ENCODE results near the gene MACROD1.

DNA sequence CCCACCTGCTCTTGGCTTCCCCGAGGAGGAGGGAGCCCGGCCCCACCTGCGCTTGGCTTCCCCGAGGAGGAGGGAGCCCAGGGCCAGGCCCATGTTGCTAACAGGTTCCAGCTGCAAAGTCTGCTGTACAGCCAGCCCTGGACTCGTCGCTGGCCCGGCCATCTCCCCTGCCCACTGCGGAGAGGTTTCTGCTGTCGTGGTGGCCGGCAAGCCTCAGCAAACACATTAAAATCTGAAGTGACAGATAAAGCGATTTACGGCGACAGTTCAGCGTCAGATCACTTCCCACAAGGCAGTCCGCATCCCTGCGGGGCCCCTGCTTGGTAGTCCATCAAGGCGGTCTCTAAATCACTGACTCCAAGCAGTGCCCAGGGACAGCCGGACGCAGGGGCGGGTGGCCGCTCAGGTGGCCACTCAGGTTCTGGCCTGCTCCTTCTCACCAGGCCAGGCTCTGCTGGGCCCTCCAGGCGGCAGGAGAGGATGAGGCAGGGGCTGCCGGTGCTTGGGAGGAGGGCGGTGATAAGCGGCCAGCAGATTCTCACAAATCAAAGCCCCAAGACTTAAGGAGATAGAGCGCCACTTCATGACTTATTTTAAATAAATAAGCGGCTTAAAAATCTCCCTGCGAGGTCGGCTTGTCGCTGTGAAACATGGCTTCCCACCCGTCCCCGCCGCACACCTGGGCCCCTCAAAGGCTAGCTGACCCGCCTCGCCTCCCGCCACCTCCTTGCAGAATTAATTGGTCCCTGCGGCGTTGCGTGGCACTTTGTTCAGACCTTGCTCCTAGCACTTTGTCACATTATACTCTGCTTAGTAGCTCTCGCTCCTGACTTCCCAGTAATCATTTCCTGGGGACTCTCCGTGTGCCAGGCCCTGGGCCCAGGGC, 21.1 kb downstream of the MACROD1 start:
- TF ChIP-seq CTCF (IDR thresholded peaks at IDR 0.05) (no peak), POLR2A (IDR thresholded peaks at IDR 0.05) (no peak)
